ENCODE data around the gene RIPK3. TPM values are rescaled to one million over a fixed set of nuclear protein-coding genes. Genes with fewer than 3 reads are reported as not detected.
A peak's percentile ranks its signal among the peaks of the same experiment; 100 is the strongest.
"Not testable (repeated sequence)": the region's sequence is repeated elsewhere in the genome, so short reads cannot be mapped to it uniquely, and the experiment has no call there.

The RIPK3 gene
- total RNA-seq, 1 donor from 2014 or later, result 0.95 TPM

DNA sequence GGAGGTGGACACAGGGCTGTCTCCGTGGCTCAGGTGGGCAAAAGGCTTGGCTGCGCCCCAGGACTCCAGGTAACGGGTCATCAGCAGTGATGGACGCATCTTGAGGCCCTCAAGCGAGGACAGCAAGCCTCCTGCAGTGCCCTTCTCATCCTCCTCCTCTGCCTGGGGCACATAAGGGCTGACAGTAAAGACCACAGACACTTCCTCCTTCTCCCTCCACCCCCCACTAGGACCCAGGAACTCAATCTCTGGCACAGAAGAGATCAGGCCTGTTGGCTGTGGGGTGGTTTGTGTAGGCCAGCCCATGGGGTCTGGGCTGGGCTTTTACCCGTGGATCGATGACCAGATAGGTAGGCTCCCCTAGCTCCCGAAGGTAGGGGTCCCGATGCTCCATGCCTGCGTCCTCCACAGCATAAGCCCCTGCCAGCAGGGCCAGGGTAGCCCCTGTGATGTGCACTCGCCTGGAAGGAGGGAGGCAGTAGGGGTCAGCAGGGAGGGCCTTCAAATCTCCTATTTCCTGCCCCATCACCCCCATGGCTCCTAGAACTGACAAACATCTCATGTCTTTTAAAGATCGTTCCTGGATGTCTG lies 10.6 kb downstream of the RIPK3 start:
- H3K36me3 ChIP-seq (ENCODE audit: insufficient read depth, low read length), result no peaks in the 10 kb centered on the region
- no peaks in the 10 kb centered on the region for H3K9me3 ChIP-seq (ENCODE audit: insufficient read depth, low read depth, low read length)
- TF ChIP-seq, protein P1, sequence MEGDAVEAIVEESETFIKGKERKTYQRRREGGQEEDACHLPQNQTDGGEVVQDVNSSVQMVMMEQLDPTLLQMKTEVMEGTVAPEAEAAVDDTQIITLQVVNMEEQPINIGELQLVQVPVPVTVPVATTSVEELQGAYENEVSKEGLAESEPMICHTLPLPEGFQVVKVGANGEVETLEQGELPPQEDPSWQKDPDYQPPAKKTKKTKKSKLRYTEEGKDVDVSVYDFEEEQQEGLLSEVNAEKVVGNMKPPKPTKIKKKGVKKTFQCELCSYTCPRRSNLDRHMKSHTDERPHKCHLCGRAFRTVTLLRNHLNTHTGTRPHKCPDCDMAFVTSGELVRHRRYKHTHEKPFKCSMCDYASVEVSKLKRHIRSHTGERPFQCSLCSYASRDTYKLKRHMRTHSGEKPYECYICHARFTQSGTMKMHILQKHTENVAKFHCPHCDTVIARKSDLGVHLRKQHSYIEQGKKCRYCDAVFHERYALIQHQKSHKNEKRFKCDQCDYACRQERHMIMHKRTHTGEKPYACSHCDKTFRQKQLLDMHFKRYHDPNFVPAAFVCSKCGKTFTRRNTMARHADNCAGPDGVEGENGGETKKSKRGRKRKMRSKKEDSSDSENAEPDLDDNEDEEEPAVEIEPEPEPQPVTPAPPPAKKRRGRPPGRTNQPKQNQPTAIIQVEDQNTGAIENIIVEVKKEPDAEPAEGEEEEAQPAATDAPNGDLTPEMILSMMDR (IDR thresholded peaks at IDR 0.05; ENCODE audit: insufficient read depth, low read depth, low read length), result no peak
- no peak for TF ChIP-seq EZH2 (IDR thresholded peaks at IDR 0.05; ENCODE audit: insufficient read depth, low read length)
- DNase-seq (ENCODE audit: low read depth) (no peak), FAIRE-seq (no peak)
- no peak overlapping the region for H3K4me2 ChIP-seq (ENCODE audit: low read length)
- H3K9ac ChIP-seq (ENCODE audit: low read length), result no peak overlapping the region
- H2AFZ ChIP-seq (ENCODE audit: low read depth, low read length), result no peak overlapping the region
- Mint-ChIP-seq H3K36me3 (ENCODE audit: low read depth, unreplicated experiment) (no peaks in the 10 kb centered on the region), H3K27me3 (ENCODE audit: low read depth, unreplicated experiment) (peaks cover 56% of the 10 kb centered on the region), H3K9me3 (ENCODE audit: unreplicated experiment) (no peaks in the 10 kb centered on the region), H3K27ac (ENCODE audit: unreplicated experiment) (no peak overlapping the region), H3K4me1 (ENCODE audit: low read depth, unreplicated experiment) (no peaks in the 10 kb centered on the region), H3K4me3 (ENCODE audit: unreplicated experiment) (no peak overlapping the region)
- H3K27me3 ChIP-seq (ENCODE audit: insufficient read depth, low read length), result peaks cover 22% of the 10 kb centered on the region
- no peak overlapping the region for H3K27ac ChIP-seq (ENCODE audit: low read depth, low read length)
- peaks cover 15% of the 10 kb centered on the region for H3K4me1 ChIP-seq (ENCODE audit: insufficient read depth, low read length)
- no peak overlapping the region for H3K4me3 ChIP-seq (ENCODE audit: insufficient read depth, low read depth, low read length)
- no peaks in the 10 kb centered on the region for H4K20me1 ChIP-seq (ENCODE audit: insufficient read depth, low read length)
- no peaks in the 10 kb centered on the region for H3K79me2 ChIP-seq (ENCODE audit: insufficient read depth, low read length)

DNA sequence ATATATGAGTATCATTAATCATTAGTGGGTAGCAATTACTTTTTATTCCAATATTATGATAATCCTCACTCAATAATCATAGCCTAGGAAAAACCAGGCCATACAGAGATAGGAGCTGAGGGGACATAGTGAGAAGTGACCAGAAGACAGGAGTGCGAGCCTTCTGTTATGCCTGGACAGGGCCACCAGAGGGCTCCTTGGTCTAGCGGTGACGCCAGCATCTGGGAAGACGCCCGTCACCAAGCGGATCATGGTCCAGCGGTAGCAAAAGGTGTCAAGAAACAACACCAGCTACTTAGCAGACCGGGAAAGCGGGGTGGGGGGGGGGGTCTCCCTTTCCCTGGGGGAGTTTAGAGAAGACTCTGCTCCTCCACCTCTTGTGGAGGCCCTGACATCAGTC lies 11.9 kb downstream of the RIPK3 start:
- H3K9me3 Mint-ChIP-seq (ENCODE audit: unreplicated experiment); H3K4me3 Mint-ChIP-seq (ENCODE audit: unreplicated experiment); H3K4me2 ChIP-seq (ENCODE audit: low read length); H3K4me3 ChIP-seq (ENCODE audit: insufficient read depth, low read depth, low read length); H3K79me2 ChIP-seq (ENCODE audit: insufficient read depth, low read length); H3K9me3 ChIP-seq (ENCODE audit: insufficient read depth, low read depth, low read length); H3K9ac ChIP-seq (ENCODE audit: low read length); DNase-seq (ENCODE audit: low read depth); FAIRE-seq; H3K4me1 ChIP-seq (ENCODE audit: insufficient read depth, low read length); H4K20me1 ChIP-seq (ENCODE audit: insufficient read depth, low read length); H3K27ac Mint-ChIP-seq (ENCODE audit: unreplicated experiment); H3K27ac ChIP-seq (ENCODE audit: low read depth, low read length); H2AFZ ChIP-seq (ENCODE audit: low read depth, low read length); H3K4me1 Mint-ChIP-seq (ENCODE audit: low read depth, unreplicated experiment); H3K36me3 Mint-ChIP-seq (ENCODE audit: low read depth, unreplicated experiment); H3K36me3 ChIP-seq (ENCODE audit: insufficient read depth, low read length): not testable (repeated sequence)
- TF ChIP-seq, protein P1 (IDR thresholded peaks at IDR 0.05; ENCODE audit: insufficient read depth, low read depth, low read length), result peak; percentile 11
- peaks cover 53% of the 10 kb centered on the region for H3K27me3 Mint-ChIP-seq (ENCODE audit: low read depth, unreplicated experiment)
- H3K27me3 ChIP-seq (ENCODE audit: insufficient read depth, low read length), result peaks cover 19% of the 10 kb centered on the region

DNA sequence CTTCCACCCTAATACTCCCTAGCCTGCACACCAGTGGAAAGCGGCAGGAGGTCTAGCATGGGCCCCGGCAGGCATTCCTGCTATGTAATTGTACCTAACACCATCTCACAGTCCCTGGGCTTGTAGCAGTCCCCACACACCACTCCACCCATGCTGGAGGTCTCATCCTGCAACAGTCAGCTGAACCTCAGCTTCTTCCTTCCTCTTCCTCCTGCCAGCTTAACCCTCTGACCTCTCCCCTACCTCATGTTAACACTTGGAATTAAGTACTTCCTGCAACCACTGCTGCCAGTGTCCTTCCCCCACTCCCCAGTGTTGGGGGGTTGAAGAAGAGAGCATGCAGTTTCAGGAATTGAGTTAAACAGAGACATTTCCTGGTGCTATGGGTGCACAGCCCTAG lies 12.5 kb downstream of the RIPK3 start:
- Mint-ChIP-seq H3K4me1 (ENCODE audit: low read depth, unreplicated experiment) (no peaks in the 10 kb centered on the region), H3K4me3 (ENCODE audit: unreplicated experiment) (no peak overlapping the region), H3K27me3 (ENCODE audit: low read depth, unreplicated experiment) (peaks cover 53% of the 10 kb centered on the region), H3K9me3 (ENCODE audit: unreplicated experiment) (no peaks in the 10 kb centered on the region), H3K27ac (ENCODE audit: unreplicated experiment) (no peak overlapping the region), H3K36me3 (ENCODE audit: low read depth, unreplicated experiment) (no peaks in the 10 kb centered on the region)
- Histone ChIP-seq H3K9me3 (ENCODE audit: insufficient read depth, low read depth, low read length) (no peaks in the 10 kb centered on the region), H3K27me3 (ENCODE audit: insufficient read depth, low read length) (peaks cover 16% of the 10 kb centered on the region), H3K4me1 (ENCODE audit: insufficient read depth, low read length) (peaks cover 1% of the 10 kb centered on the region), H3K36me3 (ENCODE audit: insufficient read depth, low read length) (no peaks in the 10 kb centered on the region), H3K4me3 (ENCODE audit: insufficient read depth, low read depth, low read length) (no peak overlapping the region), H3K4me2 (ENCODE audit: low read length) (no peak overlapping the region), H3K9ac (ENCODE audit: low read length) (no peak overlapping the region), H3K79me2 (ENCODE audit: insufficient read depth, low read length) (no peaks in the 10 kb centered on the region), H2AFZ (ENCODE audit: low read depth, low read length) (no peak overlapping the region), H4K20me1 (ENCODE audit: insufficient read depth, low read length) (no peaks in the 10 kb centered on the region), H3K27ac (ENCODE audit: low read depth, low read length) (no peak overlapping the region)
- TF ChIP-seq EZH2 (IDR thresholded peaks at IDR 0.05; ENCODE audit: insufficient read depth, low read length), result no peak
- TF ChIP-seq, protein P1 (IDR thresholded peaks at IDR 0.05; ENCODE audit: insufficient read depth, low read depth, low read length), result no peak
- DNase-seq (ENCODE audit: low read depth) (no peak), FAIRE-seq (no peak)

Data from astrocyte (in vitro differentiated cells and primary cell).